DMS53 treated with DMSO at 0.1 percent for 48 hours (cell line): ENCODE results near the gene EPHB1.
"Not testable (repeated sequence)": the region's sequence is repeated elsewhere in the genome, so short reads cannot be mapped to it uniquely, and the experiment has no call there.

Source experiments
- DNase-seq: peaks from one replicate; lab custom pipeline; 2025; ENCODE audit not compliant: unreplicated experiment; lab: John Stamatoyannopoulos, UW

The EPHB1 gene

GRCh38 chr3:135233476-135233875 lies 438.4 kb downstream of the EPHB1 start:
- DNase-seq: not testable (repeated sequence)

GRCh38 chr3:135235541-135235940 lies 440.5 kb downstream of the EPHB1 start:
- no peak for DNase-seq

GRCh38 chr3:135237371-135238143 lies 442.5 kb downstream of the EPHB1 start:
- DNase-seq: no peak

- no peak for DNase-seq
These were observed 443.3 kb downstream of the EPHB1 start for GRCh38 chr3:135238236-135238830.

- DNase-seq: no peak
These were observed 444.0 kb downstream of the EPHB1 start for GRCh38 chr3:135238871-135239614.

GRCh38 chr3:135239615-135239884 lies 444.5 kb downstream of the EPHB1 start:
- DNase-seq: no peak

GRCh38 chr3:135240426-135240825 lies 445.4 kb downstream of the EPHB1 start:
- no peak for DNase-seq

GRCh38 chr3:135242285-135242684 lies 447.2 kb downstream of the EPHB1 start:
- no peak for DNase-seq

- no peak for DNase-seq
These were observed 448.6 kb downstream of the EPHB1 start for GRCh38 chr3:135243616-135244015.

GRCh38 chr3:135246027-135246426 lies 451.0 kb downstream of the EPHB1 start:
- DNase-seq: no peak

- no peak for DNase-seq
These were observed 453.2 kb downstream of the EPHB1 start for GRCh38 chr3:135248213-135248612.

- DNase-seq: no peak
These were observed 454.1 kb downstream of the EPHB1 start for GRCh38 chr3:135249186-135249585.

GRCh38 chr3:135258916-135259315 lies 463.9 kb downstream of the EPHB1 start:
- DNase-seq: no peak

GRCh38 chr3:135260025-135260424 lies 465.0 kb downstream of the EPHB1 start:
- DNase-seq: no peak

GRCh38 chr3:135261214-135261775 lies 466.2 kb downstream of the EPHB1 start:
- DNase-seq: no peak

GRCh38 chr3:135261916-135262315 lies 466.9 kb downstream of the EPHB1 start:
- DNase-seq: no peak

GRCh38 chr3:135262441-135262840 lies 467.4 kb downstream of the EPHB1 start:
- DNase-seq: no peak

GRCh38 chr3:135263331-135263730 lies 468.3 kb downstream of the EPHB1 start:
- no peak for DNase-seq

- DNase-seq: no peak
These were observed 472.4 kb downstream of the EPHB1 start for GRCh38 chr3:135267487-135267886.

GRCh38 chr3:135268941-135269532 lies 474.0 kb downstream of the EPHB1 start:
- no peak for DNase-seq

- DNase-seq: no peak
These were observed 476.3 kb downstream of the EPHB1 start for GRCh38 chr3:135271177-135272025.
